Measurements from ENCODE around the gene GABRP. TPM values are rescaled to one million over a fixed set of nuclear protein-coding genes. Genes with fewer than 3 reads are reported as not detected.
"Not testable (repeated sequence)": the region's sequence is repeated elsewhere in the genome, so short reads cannot be mapped to it uniquely, and the experiment has no call there.

Gene GABRP
- total and polyA plus RNA-seq, 9 donors = 0.13 to 3.9 (median 0.24) TPM; not detected in 2

DNA sequence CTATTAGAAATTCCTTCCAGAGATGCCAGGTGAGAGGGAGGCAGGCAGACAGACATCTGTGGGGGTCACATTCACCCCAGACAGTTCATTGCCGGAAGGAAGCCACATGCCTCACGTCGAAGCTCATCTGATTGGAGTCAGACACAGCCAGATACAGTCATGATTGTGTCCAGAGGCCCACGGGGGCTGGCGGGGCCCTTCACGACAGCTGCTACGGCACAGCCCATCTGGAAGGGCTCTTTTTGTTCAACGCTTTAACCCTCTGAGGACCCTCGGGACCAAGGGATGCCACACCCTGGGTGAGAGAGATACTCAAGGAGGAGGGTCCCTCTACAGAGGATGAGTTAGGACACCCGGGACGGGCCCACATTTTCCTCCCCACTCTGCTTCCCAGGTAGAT, 31.9 kb upstream of the GABRP start:
- 38 to 48% (median 40%) methylated on average over 11 of the region's 11 CpGs for WGBS, 3 donors
- no peak overlapping the region for H3K27ac ChIP-seq

DNA sequence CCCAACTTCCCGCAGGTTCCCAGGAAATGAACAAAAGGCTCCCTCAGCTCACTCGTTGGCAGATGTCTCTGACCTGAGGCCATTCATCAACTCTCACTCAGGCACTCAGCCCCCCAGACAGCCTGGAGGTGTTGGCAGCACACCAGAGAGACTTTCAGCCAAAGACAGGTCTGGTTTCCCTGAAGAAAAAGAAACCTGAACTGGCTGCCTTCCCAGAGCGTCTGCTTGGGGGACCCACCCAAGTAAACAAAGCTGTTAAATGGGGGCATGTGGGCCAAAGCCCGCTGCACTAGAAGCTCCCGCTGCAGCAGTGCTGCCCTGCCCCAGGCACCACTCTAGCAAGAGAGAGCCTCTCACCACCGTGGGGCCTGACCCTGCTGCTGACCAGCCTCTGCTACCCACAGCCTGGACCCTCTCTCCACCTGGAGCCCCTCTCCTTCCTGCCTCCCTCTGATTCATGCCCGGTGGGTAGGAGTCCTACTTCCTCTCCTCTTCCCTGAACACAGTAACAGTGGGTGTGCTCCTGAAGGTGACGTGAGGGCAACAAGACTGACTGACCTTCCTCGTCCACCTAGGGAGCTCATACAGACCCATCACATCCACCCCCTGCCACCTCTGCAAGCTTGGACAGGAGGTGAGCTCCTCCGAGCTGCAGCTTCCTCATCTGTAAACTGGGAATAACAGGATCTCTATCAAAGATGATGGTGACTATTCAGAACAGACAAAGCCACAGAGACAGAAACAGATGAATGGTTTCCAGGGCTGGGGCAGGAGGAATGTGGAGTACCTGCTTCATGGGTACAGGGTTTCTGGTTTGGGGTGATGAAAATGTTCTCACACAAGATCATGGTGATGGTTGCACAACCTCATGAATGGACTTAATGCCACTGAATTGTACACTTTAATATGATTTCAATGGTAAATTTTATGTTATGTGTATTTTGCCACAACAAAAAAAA, 31.0 kb upstream of the GABRP start:
- DNase-seq = no peak
- Histone ChIP-seq H3K27me3 (no peaks in the 10 kb centered on the region), H3K4me1 (ENCODE audit: insufficient read depth) (no peaks in the 10 kb centered on the region), H3K27ac (no peak overlapping the region), H3K9me3 (no peaks in the 10 kb centered on the region), H3K36me3 (no peaks in the 10 kb centered on the region), H3K4me3 (no peak overlapping the region)
- WGBS, 3 donors = 45 to 57% (median 47%) methylated on average over 10 of the region's 10 CpGs
- no peak for TF ChIP-seq EP300 (IDR thresholded peaks at IDR 0.05)
- TF ChIP-seq, protein P1, sequence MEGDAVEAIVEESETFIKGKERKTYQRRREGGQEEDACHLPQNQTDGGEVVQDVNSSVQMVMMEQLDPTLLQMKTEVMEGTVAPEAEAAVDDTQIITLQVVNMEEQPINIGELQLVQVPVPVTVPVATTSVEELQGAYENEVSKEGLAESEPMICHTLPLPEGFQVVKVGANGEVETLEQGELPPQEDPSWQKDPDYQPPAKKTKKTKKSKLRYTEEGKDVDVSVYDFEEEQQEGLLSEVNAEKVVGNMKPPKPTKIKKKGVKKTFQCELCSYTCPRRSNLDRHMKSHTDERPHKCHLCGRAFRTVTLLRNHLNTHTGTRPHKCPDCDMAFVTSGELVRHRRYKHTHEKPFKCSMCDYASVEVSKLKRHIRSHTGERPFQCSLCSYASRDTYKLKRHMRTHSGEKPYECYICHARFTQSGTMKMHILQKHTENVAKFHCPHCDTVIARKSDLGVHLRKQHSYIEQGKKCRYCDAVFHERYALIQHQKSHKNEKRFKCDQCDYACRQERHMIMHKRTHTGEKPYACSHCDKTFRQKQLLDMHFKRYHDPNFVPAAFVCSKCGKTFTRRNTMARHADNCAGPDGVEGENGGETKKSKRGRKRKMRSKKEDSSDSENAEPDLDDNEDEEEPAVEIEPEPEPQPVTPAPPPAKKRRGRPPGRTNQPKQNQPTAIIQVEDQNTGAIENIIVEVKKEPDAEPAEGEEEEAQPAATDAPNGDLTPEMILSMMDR (IDR thresholded peaks at IDR 0.05) = no peak
- no peak for TF ChIP-seq POLR2A (IDR thresholded peaks at IDR 0.05)
- intact Hi-C loops (cut with DNase I) = no loop called here

More for the DNA sequence above, 31.9 kb upstream of the GABRP start:
- no peak for TF ChIP-seq POLR2A (IDR thresholded peaks at IDR 0.05)
- TF ChIP-seq, protein P1 (IDR thresholded peaks at IDR 0.05) = no peak
- TF ChIP-seq EP300 (IDR thresholded peaks at IDR 0.05) = no peak
- no peak for DNase-seq
- Histone ChIP-seq H3K9me3 (no peaks in the 10 kb centered on the region), H3K36me3 (no peaks in the 10 kb centered on the region), H3K4me1 (ENCODE audit: insufficient read depth) (no peaks in the 10 kb centered on the region), H3K27me3 (no peaks in the 10 kb centered on the region), H3K4me3 (no peak overlapping the region)
- intact Hi-C loops (cut with DNase I) = no loop called here

DNA sequence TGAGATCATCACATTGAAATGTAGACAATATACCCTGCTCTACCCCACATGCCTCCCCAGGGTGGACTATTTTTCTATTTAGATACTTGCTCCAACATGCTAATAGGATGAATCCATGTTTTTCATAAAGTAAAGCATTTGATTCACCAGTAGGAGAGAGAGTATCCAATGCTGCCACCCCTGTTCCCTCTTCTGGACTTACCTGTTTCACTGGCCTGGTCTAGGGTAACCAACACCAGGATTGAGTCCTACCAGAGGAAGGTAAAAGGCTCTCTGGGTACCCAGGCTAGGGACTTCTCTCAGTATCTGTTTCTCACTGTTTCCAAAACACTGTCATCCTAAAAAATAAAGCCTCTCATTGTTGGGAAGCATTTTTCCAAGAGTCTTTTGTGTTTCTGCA, 30.2 kb upstream of the GABRP start:
- intact Hi-C loops (cut with DNase I) = no loop called here
- H3K4me1 ChIP-seq (ENCODE audit: insufficient read depth) = no peaks in the 10 kb centered on the region
- DNase-seq = no peak
- TF ChIP-seq POLR2A (IDR thresholded peaks at IDR 0.05) (no peak), EP300 (IDR thresholded peaks at IDR 0.05) (no peak)
- no peaks in the 10 kb centered on the region for H3K27me3 ChIP-seq
- no peaks in the 10 kb centered on the region for H3K9me3 ChIP-seq
- no peaks in the 10 kb centered on the region for H3K36me3 ChIP-seq
- H3K4me3 ChIP-seq = no peak overlapping the region
- H3K27ac ChIP-seq = no peak overlapping the region

DNA sequence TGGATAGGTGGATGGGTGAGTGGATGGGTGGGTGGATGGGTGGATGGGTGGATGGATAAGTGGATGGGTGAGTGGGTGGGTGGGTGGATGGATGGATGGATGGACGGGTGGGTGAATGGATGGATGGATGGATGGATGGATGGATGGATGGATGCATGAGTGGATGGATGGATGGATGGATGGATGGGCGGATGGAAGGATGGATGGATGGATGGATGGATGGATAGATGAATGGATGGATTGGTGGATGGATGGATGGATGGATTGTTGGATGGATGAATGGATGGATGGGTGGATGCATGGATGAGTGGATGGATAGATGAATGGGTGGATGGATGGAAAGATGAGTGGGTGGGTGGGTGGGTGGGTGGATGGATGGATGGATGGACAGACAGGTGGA, 29.0 kb upstream of the GABRP start:
- H3K4me3 ChIP-seq; H3K27ac ChIP-seq; H3K27me3 ChIP-seq; H3K9me3 ChIP-seq; intact Hi-C loops (cut with DNase I); DNase-seq; H3K4me1 ChIP-seq (ENCODE audit: insufficient read depth); H3K36me3 ChIP-seq: not testable (repeated sequence)
- WGBS, 3 donors = 77 to 86% (median 84%) methylated on average over 2 of the region's 2 CpGs

DNA sequence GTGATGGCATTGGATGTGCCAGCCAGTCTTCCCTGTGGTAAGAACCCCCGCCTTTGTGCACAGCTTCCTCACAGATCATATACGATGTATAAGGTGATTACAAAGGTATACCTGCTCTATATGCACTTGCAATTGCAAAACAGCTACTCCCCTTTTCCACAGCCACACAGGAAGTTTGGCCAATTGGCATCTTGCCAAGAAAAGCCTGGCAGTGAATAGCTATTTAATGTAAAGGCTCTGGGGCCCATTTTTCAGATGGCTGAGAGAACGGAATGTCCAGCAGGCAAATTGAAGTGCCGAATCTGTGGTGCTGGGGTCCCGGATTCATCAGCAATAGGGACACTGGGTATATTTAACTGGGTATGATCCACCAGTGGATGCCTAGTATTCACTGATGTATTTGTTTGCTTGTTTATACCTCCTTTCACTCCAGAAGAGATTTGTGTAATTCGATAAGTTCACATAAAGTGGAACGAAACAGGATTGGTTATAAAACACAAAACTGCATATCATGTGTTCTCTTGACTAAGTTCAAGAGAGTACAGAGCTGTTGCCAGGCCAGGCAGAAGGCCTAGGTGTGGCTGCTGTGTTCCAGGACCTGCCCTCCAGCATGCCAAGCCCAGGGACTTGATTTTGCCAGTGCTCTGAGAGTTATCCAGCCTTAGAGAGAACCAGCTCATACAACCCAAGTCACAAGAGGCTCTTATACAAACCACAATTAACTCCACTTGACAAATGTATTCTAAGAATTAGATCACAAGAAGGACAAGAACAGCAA, 27.7 kb upstream of the GABRP start:
- Histone ChIP-seq H3K27ac (no peak overlapping the region), H3K36me3 (no peaks in the 10 kb centered on the region), H3K4me3 (no peak overlapping the region), H3K4me1 (ENCODE audit: insufficient read depth) (no peaks in the 10 kb centered on the region), H3K9me3 (no peaks in the 10 kb centered on the region), H3K27me3 (no peaks in the 10 kb centered on the region)
- WGBS, 3 donors = 65 to 76% (median 72%) methylated on average over 7 of the region's 7 CpGs
- intact Hi-C loops (cut with DNase I) = no loop called here
- no peak for DNase-seq
- no peak for TF ChIP-seq POLR2A (IDR thresholded peaks at IDR 0.05)
